Measurements from ENCODE around the gene VPREB3.
A peak's percentile ranks its signal among the peaks of the same experiment; 100 is the strongest.

Gene VPREB3

GRCh38 chr22:23754220-23754919, at the start of gene VPREB3:
VPREB3 (minus strand) TSS chr22:23754425; CDS start chr22:23754363, 62 bp downstream.
- DNase-seq (ENCODE audit: low spot score), result no peak

- DNase-seq (ENCODE audit: low spot score), result no peak
Observed at GRCh38 chr22:23803001-23803819, 49.0 kb upstream of the VPREB3 start.

GRCh38 chr22:23801886-23802377, 47.7 kb upstream of the VPREB3 start:
- DNase-seq (ENCODE audit: low spot score), result no peak

- DNase-seq (ENCODE audit: low spot score), result no peak
Observed at GRCh38 chr22:23801238-23801821, 47.1 kb upstream of the VPREB3 start.

- DNase-seq (ENCODE audit: low spot score), result no peak
Observed at GRCh38 chr22:23800297-23801237, 46.3 kb upstream of the VPREB3 start.

- DNase-seq (ENCODE audit: low spot score), result no peak
Observed at GRCh38 chr22:23796461-23796860, 42.2 kb upstream of the VPREB3 start.

- DNase-seq (ENCODE audit: low spot score), result no peak
Observed at GRCh38 chr22:23793326-23793725, 39.1 kb upstream of the VPREB3 start.

- no peak for DNase-seq (ENCODE audit: low spot score)
Observed at GRCh38 chr22:23791738-23792645, 37.8 kb upstream of the VPREB3 start.

GRCh38 chr22:23790819-23791737, 36.9 kb upstream of the VPREB3 start:
- peak; percentile 84 for DNase-seq (ENCODE audit: low spot score)

- no peak for DNase-seq (ENCODE audit: low spot score)
Observed at GRCh38 chr22:23789638-23790037, 35.4 kb upstream of the VPREB3 start.

- DNase-seq (ENCODE audit: low spot score), result no peak
Observed at GRCh38 chr22:23789121-23789520, 34.9 kb upstream of the VPREB3 start.

- DNase-seq (ENCODE audit: low spot score), result no peak
Observed at GRCh38 chr22:23787910-23788309, 33.7 kb upstream of the VPREB3 start.

GRCh38 chr22:23787600-23787896, 33.3 kb upstream of the VPREB3 start:
- DNase-seq (ENCODE audit: low spot score), result no peak

GRCh38 chr22:23786752-23787599, 32.8 kb upstream of the VPREB3 start, which contains the start of gene SMARCB1:
SMARCB1 (plus strand) TSS chr22:23786966; CDS start chr22:23787170, 204 bp downstream.
- peak; percentile 97 for DNase-seq (ENCODE audit: low spot score)

GRCh38 chr22:23786261-23786710, 32.1 kb upstream of the VPREB3 start:
- no peak for DNase-seq (ENCODE audit: low spot score)

- no peak for DNase-seq (ENCODE audit: low spot score)
Observed at GRCh38 chr22:23784215-23784732, 30.0 kb upstream of the VPREB3 start.

- no peak for DNase-seq (ENCODE audit: low spot score)
Observed at GRCh38 chr22:23783265-23784150, 29.3 kb upstream of the VPREB3 start.
